Measurements from ENCODE around the gene PAK5.

GRCh38 chr20:9532069-9532838 is 306.6 kb downstream of the PAK5 start:
- TF ChIP-seq CTCF (IDR thresholded peaks at IDR 0.05; ENCODE audit: insufficient read depth, low read depth, low read length): no peak
- TF ChIP-seq EZH2 (IDR thresholded peaks at IDR 0.05; ENCODE audit: insufficient read depth, low read length): no peak
